Raji (cell line): ENCODE results near the gene TRIM50.

Experiments
- POLR2A ChIP-seq: IDR thresholded peaks from 2 replicates; pipeline ENCODE4 v1.6.1; 2011; ENCODE audit warnings: low read depth, low read length, control low read depth; ENCODE audit not compliant: insufficient read depth

TRIM50 gene

DNA sequence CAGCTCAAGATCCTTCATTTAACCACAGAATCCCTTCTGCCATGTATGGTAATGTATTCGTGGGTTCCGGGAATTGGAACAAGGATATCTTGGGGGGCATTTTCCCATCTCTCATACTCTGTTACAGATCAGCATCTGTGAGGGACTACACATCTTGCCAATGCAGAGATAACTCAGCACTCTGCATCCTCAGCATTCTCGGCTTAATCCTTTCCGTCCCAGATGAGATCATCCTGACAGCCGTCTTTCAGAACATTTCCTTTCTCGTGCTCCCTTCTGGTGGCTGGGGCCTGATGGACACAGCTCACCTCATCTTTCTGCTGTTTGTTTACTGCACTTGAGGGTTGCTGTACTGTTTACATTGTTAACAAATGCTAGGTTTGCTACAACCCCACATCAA, 25.4 kb upstream of the TRIM50 start:
- TF ChIP-seq POLR2A, result no peak

DNA sequence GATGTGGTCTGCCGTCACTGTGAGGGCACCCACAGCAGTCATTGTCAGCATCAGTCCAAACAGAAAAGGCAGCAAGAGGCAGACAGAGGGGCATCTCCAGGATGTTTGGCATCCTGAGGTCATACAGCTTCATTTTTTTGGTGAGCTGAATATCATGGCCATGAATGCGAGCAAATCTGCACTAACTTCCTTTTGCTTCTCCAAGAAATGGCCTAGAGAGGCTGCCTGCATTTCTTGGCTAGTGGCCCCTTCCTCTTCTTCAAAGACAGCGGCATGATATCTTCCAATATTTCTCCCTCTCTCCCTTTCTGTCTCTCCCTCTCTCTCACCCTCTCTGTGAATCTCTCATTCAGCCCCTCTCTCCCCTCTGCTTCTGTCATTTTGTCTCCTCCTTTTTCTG, 24.9 kb upstream of the TRIM50 start:
- TF ChIP-seq POLR2A, result no peak

DNA sequence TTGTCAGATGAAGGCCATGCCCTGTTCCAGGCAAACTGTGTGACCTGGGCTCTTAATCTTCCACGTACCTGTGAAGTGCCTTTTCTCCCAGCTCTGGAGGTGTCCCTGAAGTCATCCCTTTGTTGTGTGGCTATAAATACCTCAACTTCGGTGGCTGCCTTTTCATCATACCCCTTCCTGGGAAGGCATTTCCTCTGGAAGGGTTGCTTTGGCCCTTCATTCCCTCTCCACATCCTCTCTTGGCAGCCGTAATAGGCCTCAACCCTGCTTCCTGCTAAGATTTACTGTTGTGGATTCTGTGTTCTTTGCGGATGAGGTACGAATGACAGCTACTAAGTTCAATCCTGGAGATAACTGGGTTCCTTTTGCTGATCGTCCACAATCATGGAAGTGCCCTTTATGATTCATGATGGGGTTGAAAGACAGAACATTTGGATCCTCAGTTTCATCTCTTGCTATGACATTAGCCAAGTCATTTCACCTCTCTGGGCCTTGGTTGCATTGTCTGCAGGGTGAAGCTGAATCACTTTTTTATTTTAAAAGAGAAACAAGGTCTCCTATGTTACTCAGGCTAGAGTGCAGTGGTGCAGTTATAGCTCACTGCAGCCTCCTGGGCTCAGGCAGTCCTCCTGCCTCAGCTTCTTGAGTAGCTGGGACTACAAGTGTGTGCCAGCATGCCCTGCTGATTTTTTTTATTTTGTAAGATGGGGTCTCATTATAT, 23.7 kb upstream of the TRIM50 start:
- no peak for TF ChIP-seq POLR2A

DNA sequence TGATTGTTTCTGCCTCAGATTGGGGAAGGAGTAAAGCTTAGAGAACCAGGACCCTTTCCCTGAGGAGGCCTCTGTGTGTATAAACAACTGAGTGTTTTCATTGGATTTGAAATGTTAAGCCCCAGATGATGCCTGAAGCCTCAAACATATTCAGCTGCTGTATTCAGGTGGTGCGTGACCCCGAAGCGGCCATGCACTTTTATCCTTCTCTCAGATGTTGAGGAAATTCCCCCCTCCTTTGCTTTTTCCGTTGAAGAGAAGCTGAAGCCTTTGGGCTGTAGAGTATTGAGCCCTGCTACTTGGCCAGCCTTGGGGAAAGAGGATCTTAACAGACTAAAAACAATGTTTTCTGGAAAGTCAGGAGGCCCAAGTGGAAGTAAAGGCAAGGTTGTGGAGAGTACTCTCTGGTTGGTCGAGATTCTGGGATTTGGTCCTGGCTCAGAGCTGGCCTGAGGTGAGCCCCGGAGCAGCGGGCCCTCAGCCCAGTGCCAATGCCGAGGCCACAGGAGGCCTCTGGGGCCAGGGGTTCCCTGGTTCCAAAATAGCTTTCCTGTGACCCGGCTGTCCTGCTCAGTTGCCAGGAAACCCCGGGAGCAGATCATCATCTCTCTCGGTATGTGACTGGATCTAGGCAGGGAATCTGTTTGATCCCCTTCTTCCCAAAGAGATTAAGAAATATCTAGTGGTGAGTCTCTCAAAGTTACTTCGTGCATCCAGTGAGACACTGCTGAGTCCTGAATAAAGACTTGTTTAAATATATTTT, 22.6 kb upstream of the TRIM50 start:
- no peak for TF ChIP-seq POLR2A

GRCh38 chr7:73349763-73350162, 21.9 kb upstream of the TRIM50 start:
- no peak for TF ChIP-seq POLR2A

GRCh38 chr7:73345951-73346350, 18.1 kb upstream of the TRIM50 start:
- no peak for TF ChIP-seq POLR2A

- no peak for TF ChIP-seq POLR2A
These were observed 17.7 kb upstream of the TRIM50 start for GRCh38 chr7:73345538-73345937.

GRCh38 chr7:73343671-73344380, 15.9 kb upstream of the TRIM50 start:
- no peak for TF ChIP-seq POLR2A

- no peak for TF ChIP-seq POLR2A
These were observed 14.8 kb upstream of the TRIM50 start for GRCh38 chr7:73342645-73343044.

GRCh38 chr7:73341877-73342276, 14.0 kb upstream of the TRIM50 start:
- no peak for TF ChIP-seq POLR2A

DNA sequence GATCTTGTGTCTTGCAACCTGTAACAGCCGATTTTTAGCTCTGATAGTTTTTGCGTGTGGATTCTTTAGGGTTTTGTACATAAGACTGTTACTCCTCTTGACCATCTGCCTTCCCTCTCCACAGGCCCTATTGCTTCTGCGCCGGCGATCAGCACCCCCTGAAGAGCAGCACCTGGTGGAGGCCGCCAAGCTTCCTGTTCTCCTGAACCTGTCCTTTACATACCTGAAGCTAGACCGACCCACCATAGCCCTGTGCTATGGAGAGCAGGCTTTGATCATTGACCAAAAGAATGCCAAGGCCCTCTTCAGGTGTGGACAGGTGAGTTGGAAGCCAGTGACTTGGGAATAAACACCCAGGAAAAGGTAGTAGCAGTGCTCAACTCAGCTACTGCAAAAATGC, 12.6 kb upstream of the TRIM50 start:
- TF ChIP-seq POLR2A, result no peak

GRCh38 chr7:73338321-73338720, 10.4 kb upstream of the TRIM50 start:
- no peak for TF ChIP-seq POLR2A

DNA sequence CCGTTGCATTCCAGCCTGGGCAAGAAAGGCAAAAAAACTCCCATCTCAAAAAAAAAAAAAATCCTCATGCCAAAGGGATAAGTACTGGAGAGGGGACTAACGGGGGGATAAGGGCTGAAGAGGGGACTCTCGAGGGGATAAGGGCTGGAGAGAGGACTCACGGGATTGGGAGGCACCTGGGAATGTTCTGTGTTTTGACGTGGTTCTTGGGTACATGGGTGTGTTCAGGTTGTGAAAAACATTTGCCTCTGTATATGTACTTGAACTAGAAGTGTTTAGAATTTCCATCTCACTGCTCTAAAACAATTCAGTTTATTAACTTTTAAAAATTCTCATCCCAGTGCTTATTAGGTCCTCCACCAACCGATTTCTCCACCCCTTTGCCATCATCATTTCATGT, 4.6 kb upstream of the TRIM50 start:
- no peak for TF ChIP-seq POLR2A

GRCh38 chr7:73330772-73331171, 2.9 kb upstream of the TRIM50 start:
- no peak for TF ChIP-seq POLR2A

- TF ChIP-seq POLR2A, result no peak
These were observed 2.1 kb upstream of the TRIM50 start for GRCh38 chr7:73329861-73330581.
